Measurements from ENCODE around the gene PRELID3B.

The PRELID3B gene

DNA sequence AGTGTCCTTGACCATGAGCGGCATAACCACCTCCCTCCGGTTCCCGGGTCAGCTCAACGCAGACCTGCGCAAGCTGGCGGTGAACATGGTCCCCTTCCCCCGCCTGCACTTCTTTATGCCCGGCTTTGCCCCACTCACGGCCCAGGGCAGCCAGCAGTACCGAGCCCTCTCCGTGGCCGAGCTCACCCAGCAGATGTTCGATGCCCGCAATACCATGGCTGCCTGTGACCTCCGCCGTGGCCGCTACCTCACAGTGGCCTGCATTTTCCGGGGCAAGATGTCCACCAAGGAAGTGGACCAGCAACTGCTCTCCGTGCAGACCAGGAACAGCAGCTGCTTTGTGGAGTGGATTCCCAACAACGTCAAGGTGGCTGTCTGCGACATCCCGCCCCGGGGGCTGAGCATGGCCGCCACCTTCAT lies 18.5 kb downstream of the PRELID3B start:
- in situ Hi-C loops (cut with HindIII; ENCODE audit: low sequenced_read_pairs): no loop called here

DNA sequence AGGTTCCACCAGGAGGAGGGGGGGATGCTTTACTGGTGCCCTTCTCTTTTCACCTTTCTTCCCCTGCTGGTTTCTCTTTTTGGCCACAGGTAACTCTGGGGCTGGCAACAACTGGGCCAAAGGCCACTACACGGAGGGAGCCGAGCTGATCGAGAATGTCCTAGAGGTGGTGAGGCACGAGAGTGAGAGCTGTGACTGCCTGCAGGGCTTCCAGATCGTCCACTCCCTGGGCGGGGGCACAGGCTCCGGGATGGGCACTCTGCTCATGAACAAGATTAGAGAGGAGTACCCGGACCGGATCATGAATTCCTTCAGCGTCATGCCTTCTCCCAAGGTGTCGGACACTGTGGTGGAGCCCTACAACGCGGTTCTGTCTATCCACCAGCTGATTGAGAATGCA lies 19.0 kb downstream of the PRELID3B start:
- TF ChIP-seq, protein P1, sequence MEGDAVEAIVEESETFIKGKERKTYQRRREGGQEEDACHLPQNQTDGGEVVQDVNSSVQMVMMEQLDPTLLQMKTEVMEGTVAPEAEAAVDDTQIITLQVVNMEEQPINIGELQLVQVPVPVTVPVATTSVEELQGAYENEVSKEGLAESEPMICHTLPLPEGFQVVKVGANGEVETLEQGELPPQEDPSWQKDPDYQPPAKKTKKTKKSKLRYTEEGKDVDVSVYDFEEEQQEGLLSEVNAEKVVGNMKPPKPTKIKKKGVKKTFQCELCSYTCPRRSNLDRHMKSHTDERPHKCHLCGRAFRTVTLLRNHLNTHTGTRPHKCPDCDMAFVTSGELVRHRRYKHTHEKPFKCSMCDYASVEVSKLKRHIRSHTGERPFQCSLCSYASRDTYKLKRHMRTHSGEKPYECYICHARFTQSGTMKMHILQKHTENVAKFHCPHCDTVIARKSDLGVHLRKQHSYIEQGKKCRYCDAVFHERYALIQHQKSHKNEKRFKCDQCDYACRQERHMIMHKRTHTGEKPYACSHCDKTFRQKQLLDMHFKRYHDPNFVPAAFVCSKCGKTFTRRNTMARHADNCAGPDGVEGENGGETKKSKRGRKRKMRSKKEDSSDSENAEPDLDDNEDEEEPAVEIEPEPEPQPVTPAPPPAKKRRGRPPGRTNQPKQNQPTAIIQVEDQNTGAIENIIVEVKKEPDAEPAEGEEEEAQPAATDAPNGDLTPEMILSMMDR (IDR thresholded peaks at IDR 0.05; ENCODE audit: low read depth, low read length): no peak
- no peak overlapping the region for H3K4me3 ChIP-seq (ENCODE audit: low read depth, low read length)
- in situ Hi-C loops (cut with HindIII; ENCODE audit: low sequenced_read_pairs): no loop called here
- DNase-seq (ENCODE audit: low read depth, low spot score): no peak

More for the DNA sequence above, 18.5 kb downstream of the PRELID3B start:
- no peak overlapping the region for H3K4me3 ChIP-seq (ENCODE audit: low read depth, low read length)
- TF ChIP-seq, protein P1 (IDR thresholded peaks at IDR 0.05; ENCODE audit: low read depth, low read length): no peak
- DNase-seq (ENCODE audit: low read depth, low spot score): no peak

DNA sequence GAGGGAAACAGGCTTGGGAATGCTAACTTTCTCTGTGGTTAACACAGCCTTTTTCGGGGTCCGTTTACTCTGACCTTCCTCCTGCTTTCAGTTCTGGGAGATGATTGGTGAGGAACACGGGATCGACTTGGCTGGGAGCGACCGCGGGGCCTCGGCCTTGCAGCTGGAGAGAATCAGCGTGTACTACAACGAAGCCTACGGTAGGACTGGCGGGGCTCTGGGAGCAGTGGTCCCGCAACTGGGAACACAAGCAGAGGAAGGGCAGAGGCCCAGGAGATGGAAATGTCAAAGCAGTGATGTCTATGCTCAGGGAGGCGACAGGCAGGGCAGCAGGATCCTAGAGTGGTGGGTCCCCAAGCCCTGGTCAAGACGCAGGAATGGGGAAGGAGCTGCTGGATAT lies 19.8 kb downstream of the PRELID3B start:
- DNase-seq (ENCODE audit: low read depth, low spot score): no peak
- no peak overlapping the region for H3K4me3 ChIP-seq (ENCODE audit: low read depth, low read length)
- in situ Hi-C loops (cut with HindIII; ENCODE audit: low sequenced_read_pairs): no loop called here
- TF ChIP-seq, protein P1 (IDR thresholded peaks at IDR 0.05; ENCODE audit: low read depth, low read length): no peak

DNA sequence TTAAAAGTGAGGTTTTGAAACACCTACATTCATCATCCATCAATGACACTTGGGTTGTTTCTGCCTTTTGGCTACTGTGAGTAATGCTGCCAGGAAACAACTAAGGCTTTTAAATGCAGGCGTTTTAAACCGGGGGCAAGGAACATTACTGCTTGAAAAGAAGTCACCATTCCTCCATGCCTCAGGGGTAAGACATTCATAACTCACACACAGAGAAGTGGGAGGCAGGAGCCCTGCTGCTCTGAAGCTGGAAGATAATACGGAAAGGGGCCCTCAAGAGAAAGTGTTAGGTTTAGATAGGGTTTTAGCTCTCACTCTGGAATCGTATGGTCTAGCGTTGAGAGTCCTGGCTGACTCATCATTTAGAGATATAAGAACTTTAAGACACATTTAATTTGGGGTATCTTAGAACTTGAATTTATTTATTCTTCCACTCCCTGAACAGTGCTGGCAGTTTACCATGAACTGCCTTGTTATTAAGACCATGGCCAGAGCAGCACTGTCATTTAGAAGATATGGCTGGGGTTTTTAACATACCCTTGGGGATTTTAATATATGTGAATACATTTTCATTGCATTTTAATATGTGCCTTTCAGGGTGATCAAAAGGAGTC lies 21.5 kb downstream of the PRELID3B start:
- TF ChIP-seq, protein P1 (IDR thresholded peaks at IDR 0.05; ENCODE audit: low read depth, low read length): no peak
- DNase-seq (ENCODE audit: low read depth, low spot score): peak; percentile 56
- in situ Hi-C loops (cut with HindIII; ENCODE audit: low sequenced_read_pairs): no loop called here
- no peak overlapping the region for H3K4me3 ChIP-seq (ENCODE audit: low read depth, low read length)

DNA sequence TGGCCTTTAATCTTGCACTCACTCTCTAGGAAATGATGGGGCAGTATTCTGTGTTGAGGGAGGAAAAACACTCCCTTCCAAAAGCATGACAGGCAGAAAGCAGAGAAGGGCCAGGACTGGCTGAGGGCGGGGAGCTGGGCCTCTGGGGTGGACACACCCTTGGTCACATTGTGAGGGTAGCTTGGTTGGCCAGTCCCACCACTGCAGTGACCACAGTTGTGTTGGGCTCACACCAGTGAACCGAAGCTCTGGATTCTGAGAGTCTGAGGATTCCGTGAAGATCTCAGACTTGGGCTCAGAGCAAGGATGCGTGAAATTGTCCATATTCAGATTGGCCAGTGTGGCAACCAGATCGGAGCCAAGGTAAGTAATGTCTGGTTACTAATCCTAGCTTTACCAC lies 23.4 kb downstream of the PRELID3B start, which contains the start of gene TUBB1:
TSS of gene TUBB1 (plus strand) at position 213 of the 400 bp plus-strand sequence. CDS start at position 307, 94 bp downstream.
- DNase-seq (ENCODE audit: low read depth, low spot score): peak; percentile 55
- H3K4me3 ChIP-seq (ENCODE audit: low read depth, low read length): no peak within 1 kb of the TSS
- in situ Hi-C loops (cut with HindIII; ENCODE audit: low sequenced_read_pairs): no loop called here

DNA sequence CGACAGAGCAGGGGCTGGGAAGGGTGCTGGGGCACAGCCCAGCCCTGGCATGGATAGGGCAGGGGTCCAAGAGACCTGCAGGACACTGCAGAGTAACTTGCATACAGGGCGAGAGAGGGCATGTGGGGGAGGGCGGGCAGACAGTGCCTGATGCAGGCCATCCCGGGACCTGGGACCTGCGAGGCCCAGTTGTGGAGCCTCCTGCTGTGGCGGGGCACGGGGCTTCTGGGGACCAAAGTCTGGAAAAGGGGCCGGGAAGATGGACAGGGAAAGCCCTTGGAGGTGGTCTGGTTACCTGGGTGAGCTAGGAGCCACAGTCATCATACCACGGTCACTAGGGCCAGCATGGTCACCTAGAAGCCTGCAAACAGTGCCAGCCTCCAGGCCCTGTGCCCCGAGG lies 23.8 kb downstream of the PRELID3B start:
- no peak for DNase-seq (ENCODE audit: low read depth, low spot score)
- TF ChIP-seq, protein P1 (IDR thresholded peaks at IDR 0.05; ENCODE audit: low read depth, low read length): no peak
- no peak overlapping the region for H3K4me3 ChIP-seq (ENCODE audit: low read depth, low read length)
- in situ Hi-C loops (cut with HindIII; ENCODE audit: low sequenced_read_pairs): no loop called here

More for the DNA sequence above, 23.4 kb downstream of the PRELID3B start, which contains the start of gene TUBB1:
- TF ChIP-seq, protein P1 (IDR thresholded peaks at IDR 0.05; ENCODE audit: low read depth, low read length): no peak

Measured in astrocyte of the spinal cord (primary cell).